ENCODE data around the gene SPTLC1.
"Not testable (repeated sequence)": the region's sequence is repeated elsewhere in the genome, so short reads cannot be mapped to it uniquely, and the experiment has no call there.

Gene SPTLC1

DNA sequence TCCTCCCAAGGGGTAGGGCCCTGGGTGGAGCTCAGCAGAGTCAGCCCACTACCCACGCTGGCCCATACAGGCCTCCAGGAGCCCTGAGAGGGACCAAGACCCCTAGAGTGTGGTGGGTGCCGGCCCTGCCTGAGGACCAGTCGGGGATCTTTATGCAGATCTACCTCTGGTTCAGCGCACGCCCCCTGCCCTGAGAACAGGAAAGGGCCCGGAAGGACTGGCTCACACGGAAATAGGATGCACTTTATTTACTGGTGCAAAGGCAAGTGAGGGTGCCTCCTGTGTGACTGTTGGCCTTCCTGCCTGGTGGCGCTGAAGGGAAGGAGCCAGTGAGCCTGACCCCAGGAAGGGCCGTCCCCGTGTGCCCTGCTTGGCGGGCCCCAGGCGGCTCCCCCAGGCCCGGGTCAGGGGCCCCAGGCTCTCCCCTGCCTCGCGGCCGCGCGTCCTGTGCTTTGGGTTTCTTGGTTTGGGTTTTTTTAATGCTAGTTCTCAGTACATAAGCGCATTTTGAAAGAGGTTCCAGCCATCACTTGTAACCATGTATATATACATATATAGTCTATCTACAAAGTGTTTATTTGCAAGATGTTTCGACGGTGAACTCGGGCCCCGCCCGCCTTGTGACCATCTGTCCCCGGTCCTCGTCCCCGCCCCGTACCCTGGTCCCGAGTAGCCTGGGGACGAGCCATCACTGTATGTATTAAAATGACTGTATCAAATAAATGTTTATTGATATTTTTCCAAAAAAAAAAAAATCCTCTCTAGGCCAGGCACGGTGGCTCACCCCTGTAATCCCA is 88.8 kb downstream of the SPTLC1 start:
- DNase-seq = no peak

DNA sequence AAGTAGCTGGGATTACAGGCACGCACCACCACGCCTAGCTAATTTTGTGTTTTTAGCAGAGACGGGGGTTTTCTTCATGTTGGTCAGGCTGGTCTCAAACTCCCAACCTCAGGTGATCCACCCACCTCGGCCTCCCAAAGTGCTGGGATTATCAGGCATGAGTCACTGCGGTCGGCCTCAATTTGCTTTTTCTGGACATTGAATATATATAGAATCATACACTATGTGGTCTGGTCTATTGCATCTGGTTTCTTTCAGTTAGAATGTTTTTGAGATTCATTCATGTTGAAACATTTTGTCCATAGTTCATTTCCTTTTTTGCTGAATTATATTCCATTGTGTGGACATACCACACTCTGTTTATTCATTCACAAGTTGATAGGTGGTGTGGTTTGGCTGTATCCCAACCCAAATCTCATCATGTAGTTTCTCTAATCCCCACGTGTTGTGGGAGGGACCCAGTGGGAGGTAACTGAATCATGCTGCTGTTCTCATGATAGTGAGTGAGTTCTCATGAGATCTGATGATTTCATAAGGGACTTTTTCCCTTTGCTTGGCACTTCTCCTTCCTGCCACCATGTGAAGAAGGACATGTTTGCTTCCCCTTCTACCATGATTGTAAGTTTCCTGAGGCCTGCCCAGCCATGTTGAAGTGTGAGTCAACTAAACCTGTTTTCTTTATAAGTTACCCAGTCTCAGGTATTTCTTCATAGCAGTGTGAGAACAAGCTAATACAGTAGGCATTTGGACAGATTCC is 93.2 kb downstream of the SPTLC1 start:
- not testable (repeated sequence) for DNase-seq

DNA sequence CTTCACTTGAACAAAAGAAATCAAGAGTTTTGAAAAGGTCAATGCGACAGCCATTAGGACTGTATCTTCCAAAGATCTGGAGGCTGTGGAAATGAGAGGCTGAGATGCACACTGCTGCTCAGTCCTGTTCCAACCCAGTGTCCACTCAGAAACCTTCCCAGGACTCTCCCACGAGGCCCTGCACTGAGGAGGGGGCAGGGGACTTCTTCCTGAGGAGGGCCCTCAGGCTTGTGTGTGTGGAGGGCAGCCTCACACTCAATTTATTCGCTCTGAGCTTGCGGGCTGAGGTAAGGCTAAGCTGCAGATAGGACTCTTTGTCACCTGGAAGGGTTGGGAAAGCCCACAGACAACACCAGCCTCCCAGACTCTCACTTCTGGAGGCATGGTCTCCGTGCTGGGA is 95.6 kb downstream of the SPTLC1 start:
- no peak for DNase-seq

DNA sequence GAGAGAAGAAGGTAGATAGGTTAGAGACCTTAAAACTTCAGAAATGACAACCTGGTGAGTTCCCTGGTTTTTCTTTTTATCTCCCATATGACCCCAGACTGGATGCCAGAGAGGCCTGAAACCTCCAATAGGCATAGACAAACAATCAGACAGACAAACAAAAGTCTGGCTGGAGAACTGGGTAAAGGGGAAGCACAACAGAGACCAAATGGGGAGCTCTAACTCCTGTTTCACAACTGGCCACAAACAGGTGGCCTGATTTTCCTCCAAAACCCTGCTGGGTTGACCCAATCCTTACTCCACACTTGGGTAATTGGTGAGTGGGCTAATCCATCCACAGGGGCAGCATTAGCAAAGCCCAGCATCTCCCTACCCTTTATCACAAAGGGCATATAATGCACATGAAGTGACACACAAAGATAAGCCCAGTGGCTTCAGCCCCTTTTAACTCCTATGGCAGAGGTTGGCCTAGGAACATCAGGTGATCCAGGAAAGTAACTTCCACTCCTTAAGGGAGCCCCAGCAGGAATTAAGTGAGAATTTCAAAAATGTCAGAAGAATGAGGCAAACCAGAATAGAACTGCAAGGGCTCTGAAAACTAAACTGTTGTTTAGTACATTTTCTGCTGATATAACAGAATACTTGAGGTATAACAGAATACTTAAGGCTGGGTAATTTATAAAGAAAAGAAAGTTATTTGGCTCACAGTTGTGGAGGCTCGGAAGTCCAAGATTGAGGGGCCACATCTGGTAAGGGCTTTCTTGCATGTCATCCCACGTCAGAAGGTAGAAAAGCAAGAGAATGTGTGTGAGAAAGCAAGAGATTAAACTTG is 104.3 kb downstream of the SPTLC1 start:
- no peak for DNase-seq

DNA sequence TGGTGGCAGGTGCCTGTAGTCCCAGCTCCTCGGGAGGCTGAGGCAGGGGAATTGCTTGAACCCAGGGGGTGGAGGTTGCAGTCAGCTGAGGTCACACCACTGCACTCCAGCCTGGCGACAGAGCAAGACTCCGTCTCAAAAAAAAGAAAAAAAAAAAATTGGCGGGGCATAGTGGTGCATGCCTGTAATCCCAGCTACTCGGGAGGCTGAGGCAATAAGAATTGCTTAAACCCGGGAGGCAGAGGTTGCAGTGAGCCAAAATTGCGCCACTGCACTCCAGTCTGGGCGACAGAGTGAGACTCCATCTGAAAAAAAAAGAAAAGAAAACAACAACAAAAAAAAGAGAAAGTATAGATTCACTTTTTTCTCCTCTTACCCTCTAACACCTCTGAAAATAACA is 105.0 kb downstream of the SPTLC1 start:
- DNase-seq = not testable (repeated sequence)

DNA sequence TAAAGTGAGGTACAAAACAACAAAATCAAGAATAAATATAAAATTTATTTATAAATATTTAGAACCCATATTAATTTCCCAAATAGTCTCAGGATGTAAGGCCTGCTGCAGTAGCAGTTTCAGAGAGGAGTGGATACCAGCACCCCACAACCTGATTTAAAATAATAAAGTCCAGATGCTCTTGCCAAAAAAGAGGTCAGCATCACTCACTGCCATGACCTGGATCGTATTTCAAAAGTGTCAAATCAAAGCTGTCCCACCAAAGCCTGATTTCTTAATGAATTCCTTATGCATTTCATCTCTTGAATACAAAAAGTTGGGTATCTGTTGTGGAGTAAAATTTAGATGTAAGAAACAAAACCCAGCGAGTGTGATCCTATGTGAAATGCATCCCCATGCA is 107.2 kb downstream of the SPTLC1 start:
- no peak for DNase-seq

DNA sequence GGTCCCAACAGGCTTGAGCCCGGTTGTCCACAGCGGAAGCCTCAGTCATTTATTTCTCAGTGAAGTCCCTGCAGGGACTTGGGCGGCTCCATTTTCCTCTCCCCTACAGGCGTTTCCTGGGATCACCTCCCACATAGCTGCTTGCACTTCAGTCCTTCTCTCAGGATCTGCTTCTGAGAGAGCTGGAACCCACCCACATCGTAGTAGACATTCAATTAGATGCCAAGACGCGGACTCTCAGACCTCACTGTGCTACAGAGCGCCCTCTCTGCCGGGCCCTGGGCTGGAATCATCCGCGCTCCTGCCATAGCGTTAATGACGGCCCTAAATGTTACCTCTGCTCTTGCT is 111.2 kb downstream of the SPTLC1 start:
- DNase-seq = no peak

DNA sequence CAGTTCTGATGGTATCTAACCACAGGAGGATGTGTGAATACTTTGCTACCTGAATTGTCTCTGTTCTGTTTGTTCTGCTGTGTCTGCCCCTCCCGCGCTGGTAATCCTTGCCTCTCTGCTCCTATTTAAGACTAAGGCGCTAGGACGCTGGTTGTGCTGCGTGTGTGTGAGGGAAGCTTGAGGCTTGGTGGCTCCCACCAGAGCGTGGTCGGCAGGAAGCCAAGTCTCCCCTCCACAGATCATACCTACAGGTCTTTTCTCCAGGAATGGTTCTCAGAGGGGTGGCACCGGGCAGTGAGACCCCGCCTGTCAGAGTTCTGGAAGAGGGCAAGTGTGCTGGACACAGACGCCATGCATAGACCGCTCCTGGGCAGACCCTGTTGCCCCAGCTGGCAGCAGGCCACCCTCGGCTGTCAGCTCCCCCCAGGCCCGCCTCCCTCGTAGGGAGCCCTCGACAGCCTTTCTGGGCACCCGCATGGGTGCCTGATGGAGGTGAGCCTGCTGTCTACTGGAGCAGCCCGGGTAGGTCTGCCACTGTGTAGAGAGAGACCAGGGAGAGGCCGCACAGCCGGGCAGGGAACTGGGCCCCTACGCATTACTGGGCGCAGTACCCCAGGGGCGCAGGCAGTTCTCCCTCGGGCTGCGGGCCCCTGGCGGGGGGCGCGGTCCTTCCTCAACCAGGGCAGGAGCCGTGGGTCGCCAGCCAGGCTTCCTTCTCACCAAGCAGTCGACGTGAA is 111.7 kb downstream of the SPTLC1 start:
- DNase-seq = no peak

DNA sequence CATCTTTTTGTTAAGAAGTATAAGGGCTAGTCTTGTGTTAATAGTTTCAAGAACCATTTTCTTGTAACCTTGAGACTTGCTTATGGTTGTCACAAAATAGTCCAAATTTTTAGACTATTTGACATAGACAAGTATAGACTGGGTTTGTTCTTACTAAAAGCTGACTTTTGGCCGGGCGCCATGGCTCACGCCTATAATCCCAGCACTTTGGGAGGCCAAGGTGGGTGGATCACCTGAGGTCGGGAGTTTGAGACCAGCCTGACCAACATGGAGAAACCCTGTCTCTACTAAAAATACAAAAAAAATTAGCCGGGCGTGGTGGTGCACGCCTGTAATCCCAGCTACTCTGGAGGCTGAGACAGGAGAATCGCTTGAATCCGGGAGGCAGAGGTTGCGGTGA is 113.3 kb downstream of the SPTLC1 start:
- DNase-seq = not testable (repeated sequence)

DNA sequence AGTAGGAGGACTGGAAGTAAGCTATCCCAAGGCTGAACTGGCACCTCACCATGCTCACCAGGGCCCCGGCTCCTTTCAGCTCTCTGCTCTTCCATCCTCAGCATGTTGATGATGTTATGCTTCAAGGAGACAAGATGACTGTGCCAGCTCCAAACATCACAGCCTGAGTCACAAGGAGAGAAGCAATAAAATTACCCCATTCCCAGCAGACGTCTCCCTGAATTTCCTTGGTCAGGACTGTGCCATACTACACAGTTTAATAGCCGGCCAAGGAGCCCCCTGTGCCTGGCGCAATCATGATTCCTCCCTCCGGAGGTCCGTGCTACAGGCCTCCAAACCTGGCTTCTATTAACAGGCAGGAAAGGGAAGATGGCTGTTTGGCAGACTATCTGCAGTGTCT is 114.0 kb downstream of the SPTLC1 start:
- DNase-seq = no peak

DNA sequence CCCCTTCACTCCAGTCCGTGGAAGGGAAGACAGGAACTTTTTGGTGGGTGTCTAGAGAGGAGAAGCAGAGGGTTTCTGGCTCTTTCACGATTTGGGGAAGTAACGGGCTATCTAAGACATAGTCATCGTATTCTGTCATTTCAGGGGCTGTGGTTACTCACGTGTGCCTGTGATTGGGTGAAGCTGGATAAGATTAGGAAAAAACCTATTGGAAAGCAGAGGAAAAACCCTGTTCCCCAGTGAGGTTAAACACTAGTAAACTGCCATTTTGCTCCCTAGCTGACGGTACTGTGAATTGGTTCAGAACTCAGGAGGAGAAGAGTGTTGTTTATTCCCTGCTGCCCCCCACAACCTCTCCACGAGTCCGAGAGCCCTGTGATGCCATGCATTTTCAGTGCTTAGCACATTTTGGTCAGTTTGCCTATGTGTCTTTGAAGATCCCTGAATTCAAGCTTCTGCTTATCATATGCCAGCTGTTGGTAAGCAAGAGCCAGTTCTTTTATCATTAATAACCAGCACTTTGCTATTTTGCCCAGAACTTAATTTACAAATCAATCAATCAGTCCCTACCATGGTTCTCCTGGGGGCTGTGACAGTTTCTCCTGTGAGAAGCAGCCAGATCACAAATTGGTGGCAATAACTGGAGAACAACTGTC is 120.1 kb downstream of the SPTLC1 start:
- no peak for DNase-seq

DNA sequence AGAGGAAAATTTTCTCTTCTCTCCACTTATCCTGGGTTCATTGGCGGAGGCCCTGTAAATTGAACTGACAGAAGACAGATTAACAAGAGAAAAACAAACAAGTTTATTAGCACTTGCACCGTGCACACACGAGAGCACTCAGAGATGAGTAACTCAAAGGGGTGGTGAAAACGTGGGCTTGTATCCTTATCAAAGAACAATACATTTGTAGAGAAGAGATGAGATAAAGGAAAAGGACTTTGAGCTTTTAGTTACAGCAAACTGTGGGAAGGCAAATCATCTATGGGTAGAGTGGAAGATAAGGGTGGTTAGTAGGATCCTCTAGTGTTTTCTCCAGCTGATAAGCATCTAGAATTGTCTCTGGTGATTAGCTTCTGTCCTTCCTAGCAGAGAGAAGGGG is 120.8 kb downstream of the SPTLC1 start:
- no peak for DNase-seq

DNA sequence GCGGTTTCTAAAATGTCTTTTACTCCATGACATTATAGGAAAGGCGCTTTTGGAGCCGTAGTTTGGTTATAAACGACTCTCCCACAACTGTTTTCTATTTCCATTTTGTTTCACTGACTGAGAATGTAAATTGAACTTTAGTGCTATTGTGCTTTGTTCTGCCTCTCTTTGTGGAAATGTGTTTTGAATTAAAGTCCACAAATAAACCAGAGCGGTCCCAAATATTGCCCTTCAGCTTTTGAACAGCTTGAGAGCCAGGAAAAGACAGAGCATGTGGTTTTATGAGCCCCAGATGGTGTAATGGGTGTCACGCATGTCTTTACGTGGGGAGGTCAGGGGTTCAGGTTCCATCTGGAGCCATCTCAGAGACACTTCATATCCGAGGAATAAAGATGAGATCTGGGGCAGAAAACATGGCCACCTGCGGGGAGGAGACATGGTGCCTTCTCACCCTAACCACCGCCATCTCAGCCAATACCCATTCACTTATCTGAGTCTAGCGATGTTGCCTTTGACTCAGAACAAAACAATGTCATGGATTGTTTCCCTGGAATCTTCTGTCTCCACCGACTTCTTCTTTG is 122.7 kb downstream of the SPTLC1 start:
- no peak for DNase-seq

DNA sequence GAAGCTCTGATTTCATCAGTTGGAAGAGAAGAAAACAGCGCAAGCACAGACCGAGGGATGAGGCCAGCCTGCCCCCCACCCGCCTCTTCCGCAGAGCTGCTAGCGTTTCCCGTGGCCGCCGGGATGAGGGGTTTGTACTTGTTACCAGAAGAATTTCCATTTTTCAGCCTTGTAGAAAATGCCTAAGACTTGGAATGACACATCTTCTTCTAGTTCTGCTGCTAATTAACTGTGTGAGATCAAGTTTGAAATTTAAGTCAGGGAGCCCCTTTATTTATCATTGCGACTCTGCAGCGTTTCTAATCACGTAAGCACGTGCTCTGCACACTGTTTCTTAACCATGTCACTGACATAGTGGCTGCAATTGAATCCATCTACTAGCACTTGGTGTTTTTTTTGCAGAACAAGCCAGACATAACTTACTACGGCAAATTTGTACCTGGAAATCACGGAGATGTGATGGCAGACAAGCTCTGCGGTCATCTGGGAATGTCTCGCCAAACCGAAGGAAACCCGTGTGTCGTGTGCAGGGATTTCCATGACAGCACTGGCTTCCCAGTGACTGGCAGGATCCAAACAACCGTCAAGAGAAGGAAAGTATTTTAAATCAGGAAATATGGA is 123.4 kb downstream of the SPTLC1 start:
- no peak for DNase-seq

DNA sequence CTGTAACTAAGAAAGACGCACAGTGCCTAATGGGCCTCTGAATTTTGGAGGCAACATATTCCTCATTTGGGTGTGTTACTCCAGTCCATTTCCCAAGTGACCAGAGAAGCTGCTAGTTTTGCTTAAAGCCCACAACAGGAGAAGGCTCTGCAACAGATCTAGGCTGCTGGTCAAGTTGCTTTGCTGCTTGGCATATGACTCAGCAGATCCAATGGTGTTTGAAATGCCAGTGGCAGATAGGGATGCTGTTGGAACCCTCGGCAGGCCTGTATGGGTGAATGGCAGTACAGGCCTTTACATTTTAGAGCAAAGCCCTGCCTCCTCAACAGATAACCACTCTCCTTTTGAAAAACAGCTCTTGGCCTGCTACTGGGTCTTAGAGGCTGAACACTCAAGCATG is 129.0 kb downstream of the SPTLC1 start:
- no peak for DNase-seq

DNA sequence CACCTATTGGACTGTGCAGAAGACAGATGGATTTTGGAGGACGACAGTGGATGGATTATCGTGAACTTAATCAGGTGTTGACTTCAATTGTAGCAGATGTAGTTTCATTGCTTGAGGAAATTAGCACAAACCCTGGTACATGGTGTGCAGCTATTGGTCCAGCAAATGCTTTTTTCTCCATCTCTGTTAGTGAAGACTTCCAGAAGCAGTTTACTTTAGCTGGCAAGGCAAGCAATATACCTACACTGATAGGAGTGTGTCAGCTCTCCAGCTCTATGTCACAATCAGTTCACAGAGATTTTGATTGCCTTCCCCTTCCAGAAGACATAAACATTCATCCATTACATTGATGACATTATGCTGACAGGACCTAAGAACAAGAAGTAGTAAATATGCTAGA is 129.5 kb downstream of the SPTLC1 start:
- no peak for DNase-seq
